Testis (tissue), 2 donors: Measurements from ENCODE around the gene SIN3B.

ENCODE experiments used
- POLR2A ChIP-seq: fragments of 450-650 bp; IDR thresholded peaks from one replicate; pipeline ENCODE4 v1.6.1; 2017; ENCODE audit warnings: antibody characterized with exemption, mild to moderate bottlenecking, moderate library complexity
- TF ChIP-seq, protein P1 (sequence below), 3 experiments: fragments of 450-650 bp in 2 of 3; fragments of 200-600 bp in 1 of 3; sonication (generic) in 1 of 3; IDR thresholded peaks; one replicate each; pipeline ENCODE4 v1.5.1; 2016 to 2019; ENCODE audit warnings: antibody characterized with exemption in 3 of 3, mild to moderate bottlenecking in 2 of 3, moderate library complexity in 1 of 3

DNA sequence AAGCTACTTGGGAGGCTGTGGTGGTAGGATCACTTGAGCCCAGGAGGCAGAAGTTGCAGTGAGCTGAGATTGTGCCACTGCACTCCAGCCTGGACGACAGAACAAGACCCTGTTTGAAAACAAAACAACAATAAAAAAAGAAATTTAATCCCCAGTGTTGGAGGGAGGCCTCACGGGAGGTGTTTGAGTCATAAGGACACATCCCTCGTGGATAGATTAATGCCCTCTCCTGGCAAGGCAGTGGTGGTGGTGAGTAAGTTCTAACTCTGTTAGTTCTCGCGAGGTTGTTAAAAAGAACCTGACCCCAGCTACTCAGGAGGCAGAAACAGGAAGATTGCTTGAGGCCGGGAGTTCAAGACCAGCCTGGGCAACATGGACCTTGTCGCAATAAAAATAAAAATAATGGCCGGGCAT is 27.6 kb upstream of the SIN3B start:
- no peak for TF ChIP-seq POLR2A
- TF ChIP-seq, protein P1, sequence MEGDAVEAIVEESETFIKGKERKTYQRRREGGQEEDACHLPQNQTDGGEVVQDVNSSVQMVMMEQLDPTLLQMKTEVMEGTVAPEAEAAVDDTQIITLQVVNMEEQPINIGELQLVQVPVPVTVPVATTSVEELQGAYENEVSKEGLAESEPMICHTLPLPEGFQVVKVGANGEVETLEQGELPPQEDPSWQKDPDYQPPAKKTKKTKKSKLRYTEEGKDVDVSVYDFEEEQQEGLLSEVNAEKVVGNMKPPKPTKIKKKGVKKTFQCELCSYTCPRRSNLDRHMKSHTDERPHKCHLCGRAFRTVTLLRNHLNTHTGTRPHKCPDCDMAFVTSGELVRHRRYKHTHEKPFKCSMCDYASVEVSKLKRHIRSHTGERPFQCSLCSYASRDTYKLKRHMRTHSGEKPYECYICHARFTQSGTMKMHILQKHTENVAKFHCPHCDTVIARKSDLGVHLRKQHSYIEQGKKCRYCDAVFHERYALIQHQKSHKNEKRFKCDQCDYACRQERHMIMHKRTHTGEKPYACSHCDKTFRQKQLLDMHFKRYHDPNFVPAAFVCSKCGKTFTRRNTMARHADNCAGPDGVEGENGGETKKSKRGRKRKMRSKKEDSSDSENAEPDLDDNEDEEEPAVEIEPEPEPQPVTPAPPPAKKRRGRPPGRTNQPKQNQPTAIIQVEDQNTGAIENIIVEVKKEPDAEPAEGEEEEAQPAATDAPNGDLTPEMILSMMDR (IDR thresholded peaks at IDR 0.05), result no peak
